IMR-90 (cell line): ENCODE measurements around the gene MEGF11. TPM values are rescaled to one million over a fixed set of nuclear protein-coding genes. Genes with fewer than 3 reads are reported as not detected.

Source experiments
- ATAC-seq: fragments of 200-7000 bp; cut with Tn5 transposase; 2 replicates; pipeline ENCODE4 v1.9.1; 2020; ENCODE audit warnings: low read depth, mild to moderate bottlenecking, moderate library complexity
- BruUV-seq: library from RNA; stranded (reverse); fragments of 400-500 nt; replicated peaks from 2 replicates; lab custom pipeline; 2021; lab: Mats Ljungman, UMichigan
- CTCF ChIA-PET: fragments of 300-600 bp; formaldehyde crosslinking; extraction: SDS; loops from one replicate; lab custom pipeline; 2021; ENCODE audit warnings: antibody characterized with exemption; lab: Yijun Ruan, JAX
- POLR2A ChIA-PET: fragments of 300-600 bp; sonication (Branson Sonifier 250); formaldehyde crosslinking; loops from one replicate; lab custom pipeline; 2022; ENCODE audit warnings: antibody characterized with exemption; ENCODE audit not compliant: unreplicated experiment; lab: Charles Lee
- DNase-seq: peaks from one replicate; pipeline ENCODE4 v3.0.0; 2013
- H2AFZ ChIP-seq: replicated peaks from 2 replicates; pipeline ENCODE3; 2013; ENCODE audit warnings: low read length, mild to moderate bottlenecking; ENCODE audit not compliant: poor library complexity
- H2AK5ac ChIP-seq: 2 replicates; pipeline ENCODE4 v1.6.1; 2013; ENCODE audit warnings: low read depth, low read length, inconsistent platforms
- H2AK9ac ChIP-seq: replicated peaks from 2 replicates; pipeline ENCODE3; 2013; ENCODE audit warnings: mild to moderate bottlenecking, low read depth, low read length, moderate library complexity; ENCODE audit not compliant: poor library complexity
- H2BK120ac ChIP-seq: 2 replicates; pipeline ENCODE4 v1.6.1; 2013; ENCODE audit warnings: low read depth, low read length, inconsistent platforms
- H2BK15ac ChIP-seq: 3 replicates; pipeline ENCODE4 v1.6.1; 2013; ENCODE audit warnings: low read depth, low read length, inconsistent platforms
- H2BK20ac ChIP-seq: 2 replicates; pipeline ENCODE4 v1.6.1; 2013; ENCODE audit warnings: low read depth, mild to moderate bottlenecking, inconsistent platforms, low read length, moderate library complexity
- H2BK5ac ChIP-seq: 2 replicates; pipeline ENCODE4 v1.6.1; 2013; ENCODE audit warnings: mild to moderate bottlenecking, low read depth, low read length, inconsistent platforms; ENCODE audit not compliant: poor library complexity, severe bottlenecking
- H3K14ac ChIP-seq: replicated peaks from 2 replicates; pipeline ENCODE4 v1.6.1; 2013; ENCODE audit warnings: low read depth, low read length, inconsistent platforms
- H3K18ac ChIP-seq: 2 replicates; pipeline ENCODE4 v1.6.1; 2013; ENCODE audit warnings: low read depth, low read length, control low read depth
- H3K23ac ChIP-seq: 2 replicates; pipeline ENCODE4 v1.6.1; 2013; ENCODE audit warnings: low read depth, low read length, inconsistent platforms
- H3K27ac ChIP-seq: 2 replicates; pipeline ENCODE4 v1.5.1; 2013; ENCODE audit warnings: mild to moderate bottlenecking, control low read depth, low read length; ENCODE audit not compliant: insufficient read depth
- H3K27me3 ChIP-seq: 2 replicates; pipeline ENCODE4 v1.6.1; 2013; ENCODE audit warnings: low read length; ENCODE audit not compliant: control insufficient read depth, insufficient read depth
- H3K36me3 ChIP-seq: 2 replicates; pipeline ENCODE4 v1.6.1; 2013; ENCODE audit warnings: low read length, mixed read lengths; ENCODE audit not compliant: control insufficient read depth, insufficient read depth
- H3K4ac ChIP-seq: 2 replicates; pipeline ENCODE4 v1.6.1; 2013; ENCODE audit warnings: low read depth, low read length, inconsistent platforms
- H3K4me1 ChIP-seq: 2 replicates; pipeline ENCODE4 v1.6.1; 2013; ENCODE audit warnings: low read length, mixed read lengths; ENCODE audit not compliant: control insufficient read depth, insufficient read depth
- H3K4me2 ChIP-seq: 2 replicates; pipeline ENCODE4 v1.6.1; 2013; ENCODE audit warnings: low read depth, mild to moderate bottlenecking, control low read depth, low read length, moderate library complexity
- H3K4me3 ChIP-seq: 2 replicates; pipeline ENCODE4 v1.5.1; 2013; ENCODE audit warnings: low read depth, mild to moderate bottlenecking, control low read depth, low read length, moderate library complexity; ENCODE audit not compliant: insufficient read depth
- H3K56ac ChIP-seq: 2 replicates; pipeline ENCODE4 v1.6.1; 2013; ENCODE audit warnings: low read length, inconsistent platforms; ENCODE audit not compliant: insufficient read depth; ENCODE audit errors: extremely low read depth
- H3K79me1 ChIP-seq, 2 experiments: 2 replicates each; pipeline ENCODE4 v1.6.1; 2013; ENCODE audit warnings: low read length in 2 of 2, inconsistent platforms in 1 of 2, low read depth in 1 of 2
- H3K9ac ChIP-seq: 2 replicates; pipeline ENCODE4 v1.6.1; 2013; ENCODE audit warnings: low read depth, low read length, control low read depth
- H3K9me1 ChIP-seq: 2 replicates; pipeline ENCODE4 v1.6.1; 2013; ENCODE audit warnings: low read length, inconsistent platforms; ENCODE audit not compliant: insufficient read depth
- H3K9me3 ChIP-seq: 2 replicates; pipeline ENCODE4 v1.6.1; 2013; ENCODE audit warnings: low read length; ENCODE audit not compliant: control insufficient read depth, insufficient read depth
- H4K20me1 ChIP-seq: 2 replicates; pipeline ENCODE4 v1.6.1; 2013; ENCODE audit warnings: low read length, inconsistent platforms; ENCODE audit not compliant: insufficient read depth
- H4K5ac ChIP-seq: 2 replicates; pipeline ENCODE4 v1.6.1; 2013; ENCODE audit warnings: mild to moderate bottlenecking, low read depth, low read length, control low read depth
- H4K8ac ChIP-seq, 2 experiments: 2 replicates each; pipeline ENCODE4 v1.6.1; 2013; ENCODE audit warnings: low read depth in 2 of 2, low read length in 2 of 2, control low read depth in 1 of 2, inconsistent platforms in 1 of 2
- H4K91ac ChIP-seq: 2 replicates; pipeline ENCODE4 v1.6.1; 2013; ENCODE audit warnings: low read depth, low read length, inconsistent platforms; ENCODE audit not compliant: insufficient read depth
- MAZ ChIP-seq: IDR thresholded peaks from 2 replicates; pipeline ENCODE4 v1.6.1; 2012; ENCODE audit warnings: low read depth, mild to moderate bottlenecking, low read length, improper control_type of control experiment, moderate library complexity, borderline replicate concordance
- WGBS, 2 experiments: methylation state at CpG; one replicate each; pipeline versions ENCODE4 v1.1.5 to v1.1.7; 2013; ENCODE audit warnings: missing lambda C conversion rate in 2 of 2; ENCODE audit not compliant: insufficient read length in 1 of 2; ENCODE audit errors: extremely low coverage in 2 of 2; 5-methylcytosine and 5-hydroxymethylcytosine counted together
- dilution Hi-C: fragments of 300-500 bp; cut with HindIII; formaldehyde crosslinking; loops from one replicate; pipeline ENCODE4 v1.14.3; 2018; ENCODE audit warnings: low sequenced_read_pairs; ENCODE audit not compliant: unreplicated experiment
- in situ Hi-C: fragments of 300-500 bp; cut with MboI; formaldehyde crosslinking; loops from 3 replicates; pipeline ENCODE4 v1.14.3; 2019; ENCODE audit warnings: low sequenced_read_pairs, inconsistent platforms, mixed read lengths
- intact Hi-C: fragments of 100-400 bp; cut with micrococcal nuclease; formaldehyde crosslinking; loops from 2 replicates; pipeline ENCODE4 v1.10.0; 2022
- polyA plus RNA-seq, 3 experiments: library from polyadenylated mRNA; depleted of rRNA; stranded (reverse); fragments of >200 nt; gene quantifications; 2 replicates each; pipeline ENCODE4 v1.2.3, GENCODE V29; 2012; ENCODE audit warnings: low replicate concordance in 1 of 3
- total RNA-seq: library from RNA; depleted of rRNA; stranded (reverse); fragments of >200 nt; gene quantifications from 2 replicates; pipeline ENCODE4 v1.2.3, GENCODE V29; 2012

The MEGF11 gene
- total and polyA plus RNA-seq, 2 of the 4 experiments (the other 2 are of a cell fraction), result not detected

DNA sequence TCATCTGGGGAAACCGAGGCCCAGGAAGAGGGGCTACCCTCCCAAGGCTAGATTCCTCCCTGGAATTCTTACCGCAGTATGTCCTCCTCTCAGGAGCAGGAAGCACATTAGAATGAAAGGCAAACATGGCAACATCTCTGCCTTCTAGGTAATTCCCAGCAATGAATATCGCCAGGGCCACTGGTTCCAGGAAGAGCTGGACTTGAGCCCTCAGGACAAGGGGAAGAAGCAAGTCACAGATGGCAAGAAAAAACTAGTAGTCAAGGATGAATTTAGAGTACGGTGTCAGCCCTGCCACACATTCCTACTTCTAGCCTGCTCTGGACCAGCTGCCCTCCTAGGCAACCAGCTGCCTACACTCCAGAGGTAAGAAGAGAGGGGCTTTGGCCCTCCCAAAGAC lies 42.9 kb downstream of the MEGF11 start:
- intact Hi-C loops (no loop called here), in situ Hi-C loops (no loop called here), dilution Hi-C loops (no loop called here)
- H3K36me3 ChIP-seq, result no peaks in the 10 kb centered on the region
- no peak overlapping the region for H3K14ac ChIP-seq
- CTCF ChIA-PET, result no interaction called here
- no peak overlapping the region for H2BK120ac ChIP-seq
- no peak overlapping the region for H2AK5ac ChIP-seq
- H2AK9ac ChIP-seq, result no peak overlapping the region
- no peak overlapping the region for H3K4me3 ChIP-seq
- H4K20me1 ChIP-seq, result no peaks in the 10 kb centered on the region
- no peaks in the 10 kb centered on the region for H3K9me3 ChIP-seq
- ATAC-seq (no peak), DNase-seq (no peak)
- no peak overlapping the region for H2AFZ ChIP-seq
- no TSS peak for BruUV-seq
- no peak overlapping the region for H4K8ac ChIP-seq
- H2BK20ac ChIP-seq, result no peak overlapping the region
- H3K56ac ChIP-seq, result no peak overlapping the region
- no peak overlapping the region for H4K91ac ChIP-seq
- H3K9ac ChIP-seq, result no peak overlapping the region
- no CpG with 5 or more reads among the region's 4 CpGs for WGBS, 2 experiments
- no peak overlapping the region for H4K5ac ChIP-seq
- no peak overlapping the region for H3K23ac ChIP-seq
- POLR2A ChIA-PET, result no interaction called here
- no peak overlapping the region for H3K27ac ChIP-seq
- no peaks in the 10 kb centered on the region for H3K9me1 ChIP-seq
- H3K4me2 ChIP-seq, result no peak overlapping the region
- no peak overlapping the region for H3K18ac ChIP-seq
- H3K27me3 ChIP-seq, result peaks cover 32% of the 10 kb centered on the region
- H2BK15ac ChIP-seq, result no peak overlapping the region
- H2BK5ac ChIP-seq, result no peak overlapping the region
- no peaks in the 10 kb centered on the region for H3K4me1 ChIP-seq
- TF ChIP-seq MAZ, result no peak
- H3K4ac ChIP-seq, result no peak overlapping the region
- no peaks in the 10 kb centered on the region for H3K79me1 ChIP-seq
